ENCODE results near the gene KIAA0930.

KIAA0930 gene

DNA sequence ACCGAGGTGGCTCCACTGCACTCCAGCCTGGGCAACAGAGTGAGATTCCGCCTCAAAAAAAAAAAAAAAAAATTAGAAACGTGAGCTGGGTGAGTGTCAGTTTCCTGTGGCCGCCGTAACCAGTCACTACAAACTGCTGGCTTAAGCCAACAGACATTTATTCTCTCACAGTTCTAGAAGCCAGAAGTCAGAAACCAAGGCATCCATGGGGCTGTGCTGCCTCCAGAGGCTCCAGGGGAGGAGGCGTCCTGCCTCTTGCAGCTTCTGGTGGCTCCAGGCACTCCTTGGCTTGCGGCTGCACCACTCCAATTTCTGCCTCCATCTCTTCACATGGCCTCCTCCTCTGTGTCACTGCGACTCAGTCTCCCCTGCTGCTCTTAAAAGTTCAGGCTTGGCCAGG is 11.1 kb upstream of the KIAA0930 start:
- Histone ChIP-seq H3K27ac (ENCODE audit: low read depth, low read length) (no peak overlapping the region), H3K4me3 (ENCODE audit: low read depth in 1 of 5, low read length in 5 of 5) (no peak overlapping the region), H3K9ac (ENCODE audit: low read length in 5 of 5) (no peak overlapping the region), H3K4me1 (ENCODE audit: control insufficient read depth in 5 of 5, insufficient read depth in 5 of 5, low read length in 5 of 5) (no peaks in the 10 kb centered on the region), H3K36me3 (ENCODE audit: control insufficient read depth in 5 of 5, insufficient read depth in 5 of 5, low read length in 5 of 5) (no peaks in the 10 kb centered on the region), H3K9me3 (ENCODE audit: control insufficient read depth in 5 of 5, low read length in 5 of 5) (no peaks in the 10 kb centered on the region), H3K27me3 (ENCODE audit: control insufficient read depth in 5 of 5, insufficient read depth in 4 of 5, low read length in 5 of 5) (peaks cover 0 to 5% (median 3%) of the 10 kb centered on the region in 5 donors)

DNA sequence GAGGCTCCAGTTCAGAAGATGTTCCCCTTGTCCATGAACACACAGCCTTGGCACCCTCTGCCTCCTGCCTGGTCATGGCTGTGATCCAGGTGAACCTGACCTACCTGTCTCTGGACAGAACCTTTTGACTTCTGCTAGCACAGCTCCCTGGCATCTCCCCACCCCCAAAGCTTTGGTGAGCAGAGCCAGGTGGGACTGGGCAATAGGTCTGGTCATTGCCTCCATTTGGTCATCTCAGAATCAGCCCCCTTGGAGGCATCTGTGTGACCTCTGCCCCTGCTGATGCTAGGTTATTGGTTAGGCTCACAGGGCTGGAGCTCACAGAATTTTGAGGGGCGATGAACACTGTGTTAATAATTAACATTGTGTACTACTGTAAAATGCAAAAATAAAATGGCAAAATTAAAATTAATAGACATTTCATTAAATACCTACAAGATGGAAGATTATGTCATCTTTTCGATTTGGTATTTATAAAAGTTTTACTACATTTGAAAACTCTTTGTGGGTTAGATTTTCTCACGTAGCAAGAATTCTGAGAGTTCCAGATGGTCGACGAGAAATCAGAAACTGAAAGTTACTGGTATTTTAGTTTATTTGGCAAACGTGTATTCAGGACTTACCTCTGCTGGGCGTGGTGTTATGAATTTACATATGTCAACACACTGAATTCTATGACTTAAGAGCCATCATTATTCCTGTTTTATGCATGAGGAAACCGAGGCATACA is 8.3 kb upstream of the KIAA0930 start:
- no peak overlapping the region for H3K27ac ChIP-seq (ENCODE audit: low read depth, low read length)
- H3K4me1 ChIP-seq (ENCODE audit: control insufficient read depth in 5 of 5, insufficient read depth in 5 of 5, low read length in 5 of 5): peaks cover 0 to 5% (median 3%) of the 10 kb centered on the region in 5 donors
- no peak overlapping the region for H3K9ac ChIP-seq (ENCODE audit: low read length in 5 of 5)
- no peaks in the 10 kb centered on the region for H3K36me3 ChIP-seq (ENCODE audit: control insufficient read depth in 5 of 5, insufficient read depth in 5 of 5, low read length in 5 of 5)
- H3K27me3 ChIP-seq (ENCODE audit: control insufficient read depth in 5 of 5, insufficient read depth in 4 of 5, low read length in 5 of 5): peaks cover 0 to 5% (median 3%) of the 10 kb centered on the region in 5 donors
- H3K4me3 ChIP-seq (ENCODE audit: low read depth in 1 of 5, low read length in 5 of 5): no peak overlapping the region
- H3K9me3 ChIP-seq (ENCODE audit: control insufficient read depth in 5 of 5, low read length in 5 of 5): no peaks in the 10 kb centered on the region

GRCh38 chr22:45246060-45246985 is 5.6 kb upstream of the KIAA0930 start:
- H3K36me3 ChIP-seq (ENCODE audit: control insufficient read depth in 5 of 5, insufficient read depth in 5 of 5, low read length in 5 of 5): no peaks in the 10 kb centered on the region
- H3K4me1 ChIP-seq (ENCODE audit: control insufficient read depth in 5 of 5, insufficient read depth in 5 of 5, low read length in 5 of 5): peaks cover 0 to 17% (median 6%) of the 10 kb centered on the region in 5 donors
- H3K27ac ChIP-seq (ENCODE audit: low read depth, low read length): peak overlapping the region; percentile 7
- H3K9ac ChIP-seq (ENCODE audit: low read length in 5 of 5): no peak overlapping the region
- no peak overlapping the region for H3K4me3 ChIP-seq (ENCODE audit: low read depth in 1 of 5, low read length in 5 of 5)
- no peaks in the 10 kb centered on the region for H3K9me3 ChIP-seq (ENCODE audit: control insufficient read depth in 5 of 5, low read length in 5 of 5)
- peaks cover 0 to 4% (median 2%) of the 10 kb centered on the region in 5 donors for H3K27me3 ChIP-seq (ENCODE audit: control insufficient read depth in 5 of 5, insufficient read depth in 4 of 5, low read length in 5 of 5)

GRCh38 chr22:45244916-45245315 is 4.2 kb upstream of the KIAA0930 start:
- H3K9ac ChIP-seq (ENCODE audit: low read length in 5 of 5): no peak overlapping the region

DNA sequence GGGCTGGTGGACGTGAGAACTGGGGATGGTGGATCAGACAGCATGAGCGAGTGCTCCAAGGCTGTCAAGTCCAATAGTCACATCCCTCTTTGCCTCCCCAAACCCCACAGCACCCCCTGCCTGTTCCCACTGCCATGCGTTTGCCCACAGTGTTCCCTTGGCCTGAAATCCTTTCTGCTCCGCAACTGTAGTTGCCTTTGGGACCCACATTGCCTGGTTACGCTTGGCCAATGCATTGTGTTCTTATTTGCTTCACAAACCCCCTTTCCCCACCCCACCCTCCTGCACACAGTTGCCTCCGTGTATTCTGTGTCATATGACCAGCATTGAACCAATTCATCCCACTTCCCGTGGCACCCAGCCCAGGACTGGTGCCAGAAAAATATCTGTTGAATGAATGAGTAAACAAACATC is 2.1 kb upstream of the KIAA0930 start:
- Histone ChIP-seq H3K9me3 (ENCODE audit: control insufficient read depth in 5 of 5, low read length in 5 of 5) (no peaks in the 10 kb centered on the region), H3K9ac (ENCODE audit: low read length in 5 of 5) (no peak overlapping the region), H3K36me3 (ENCODE audit: control insufficient read depth in 5 of 5, insufficient read depth in 5 of 5, low read length in 5 of 5) (peaks cover 0 to 4% (median 3%) of the 10 kb centered on the region in 5 donors), H3K27me3 (ENCODE audit: control insufficient read depth in 5 of 5, insufficient read depth in 4 of 5, low read length in 5 of 5) (no peaks in the 10 kb centered on the region), H3K4me3 (ENCODE audit: low read depth in 1 of 5, low read length in 5 of 5) (no peak overlapping the region), H3K4me1 (ENCODE audit: control insufficient read depth in 5 of 5, insufficient read depth in 5 of 5, low read length in 5 of 5) (peaks cover 0 to 43% (median 31%) of the 10 kb centered on the region in 5 donors), H3K27ac (ENCODE audit: low read depth, low read length) (no peak overlapping the region)

More at GRCh38 chr22:45244916-45245315, 4.2 kb upstream of the KIAA0930 start:
- H3K4me1 ChIP-seq (ENCODE audit: control insufficient read depth in 5 of 5, insufficient read depth in 5 of 5, low read length in 5 of 5): peaks cover 0 to 27% (median 15%) of the 10 kb centered on the region in 5 donors
- no peaks in the 10 kb centered on the region for H3K9me3 ChIP-seq (ENCODE audit: control insufficient read depth in 5 of 5, low read length in 5 of 5)
- H3K27me3 ChIP-seq (ENCODE audit: control insufficient read depth in 5 of 5, insufficient read depth in 4 of 5, low read length in 5 of 5): no peaks in the 10 kb centered on the region
- H3K36me3 ChIP-seq (ENCODE audit: control insufficient read depth in 5 of 5, insufficient read depth in 5 of 5, low read length in 5 of 5): no peaks in the 10 kb centered on the region
- H3K4me3 ChIP-seq (ENCODE audit: low read depth in 1 of 5, low read length in 5 of 5): no peak overlapping the region
- no peak overlapping the region for H3K27ac ChIP-seq (ENCODE audit: low read depth, low read length)

GRCh38 chr22:45240104-45240809 is 437 bp downstream of the KIAA0930 start:
- Histone ChIP-seq H3K4me3 (ENCODE audit: low read depth in 1 of 5, low read length in 5 of 5) (peak overlapping the region in 4 of 5 donors; percentile 71 to 84 (median 80)), H3K27ac (ENCODE audit: low read depth, low read length) (no peak overlapping the region), H3K4me1 (ENCODE audit: control insufficient read depth in 5 of 5, insufficient read depth in 5 of 5, low read length in 5 of 5) (peaks cover 0 to 60% (median 47%) of the 10 kb centered on the region in 5 donors), H3K9ac (ENCODE audit: low read length in 5 of 5) (peak overlapping the region in 4 of 5 donors; percentile 44 to 76 (median 75)), H3K27me3 (ENCODE audit: control insufficient read depth in 5 of 5, insufficient read depth in 4 of 5, low read length in 5 of 5) (no peaks in the 10 kb centered on the region), H3K36me3 (ENCODE audit: control insufficient read depth in 5 of 5, insufficient read depth in 5 of 5, low read length in 5 of 5) (peaks cover 0 to 17% (median 4%) of the 10 kb centered on the region in 5 donors), H3K9me3 (ENCODE audit: control insufficient read depth in 5 of 5, low read length in 5 of 5) (no peaks in the 10 kb centered on the region)

GRCh38 chr22:45239681-45240051 is 1.0 kb downstream of the KIAA0930 start:
- peaks cover 0 to 66% (median 47%) of the 10 kb centered on the region in 5 donors for H3K4me1 ChIP-seq (ENCODE audit: control insufficient read depth in 5 of 5, insufficient read depth in 5 of 5, low read length in 5 of 5)
- H3K27me3 ChIP-seq (ENCODE audit: control insufficient read depth in 5 of 5, insufficient read depth in 4 of 5, low read length in 5 of 5): no peaks in the 10 kb centered on the region
- H3K4me3 ChIP-seq (ENCODE audit: low read depth in 1 of 5, low read length in 5 of 5): peak overlapping the region; percentile 53 to 84 (median 77)
- H3K9me3 ChIP-seq (ENCODE audit: control insufficient read depth in 5 of 5, low read length in 5 of 5): no peaks in the 10 kb centered on the region
- peaks cover 0 to 17% (median 4%) of the 10 kb centered on the region in 5 donors for H3K36me3 ChIP-seq (ENCODE audit: control insufficient read depth in 5 of 5, insufficient read depth in 5 of 5, low read length in 5 of 5)
- peak overlapping the region; percentile 16 to 76 (median 74) for H3K9ac ChIP-seq (ENCODE audit: low read length in 5 of 5)
- H3K27ac ChIP-seq (ENCODE audit: low read depth, low read length): no peak overlapping the region

GRCh38 chr22:45238957-45239680 is 1.6 kb downstream of the KIAA0930 start:
- Histone ChIP-seq H3K9me3 (ENCODE audit: control insufficient read depth in 5 of 5, low read length in 5 of 5) (no peaks in the 10 kb centered on the region), H3K36me3 (ENCODE audit: control insufficient read depth in 5 of 5, insufficient read depth in 5 of 5, low read length in 5 of 5) (peaks cover 0 to 17% (median 4%) of the 10 kb centered on the region in 5 donors), H3K4me3 (ENCODE audit: low read depth in 1 of 5, low read length in 5 of 5) (peak overlapping the region; percentile 53 to 84 (median 77)), H3K27ac (ENCODE audit: low read depth, low read length) (no peak overlapping the region), H3K4me1 (ENCODE audit: control insufficient read depth in 5 of 5, insufficient read depth in 5 of 5, low read length in 5 of 5) (peaks cover 0 to 72% (median 52%) of the 10 kb centered on the region in 5 donors), H3K9ac (ENCODE audit: low read length in 5 of 5) (peak overlapping the region in 4 of 5 donors; percentile 4 to 44 (median 19)), H3K27me3 (ENCODE audit: control insufficient read depth in 5 of 5, insufficient read depth in 4 of 5, low read length in 5 of 5) (no peaks in the 10 kb centered on the region)
